GM12891 (cell line): ENCODE measurements around the gene FREM1. TPM values are rescaled to one million over a fixed set of nuclear protein-coding genes. Genes with fewer than 3 reads are reported as not detected.

Experiments used
- DNase-seq: peaks from one replicate; pipeline ENCODE4 v3.0.0; 2011; ENCODE audit warnings: low spot score; ENCODE audit not compliant: insufficient read length
- FAIRE-seq: peaks from 2 replicates; lab custom pipeline; 2011; peaks lifted over from hg19 to GRCh38; lab: Jason Lieb, UNC
- PAX5 ChIP-seq: IDR thresholded peaks from 2 replicates; pipeline ENCODE4 v1.6.1; 2011; ENCODE audit warnings: low read length, moderate library complexity, mild to moderate bottlenecking; ENCODE audit not compliant: insufficient read depth, severe bottlenecking
- POLR2A ChIP-seq: IDR thresholded peaks from 2 replicates; pipeline ENCODE4 v1.6.1; 2011; ENCODE audit warnings: low read depth, low read length, control low read depth
- POLR2AphosphoS5 ChIP-seq: IDR thresholded peaks from 2 replicates; pipeline ENCODE4 v1.6.1; 2011; ENCODE audit warnings: low read depth, low read length, control low read depth
- POU2F2 ChIP-seq: IDR thresholded peaks from 2 replicates; pipeline ENCODE4 v1.6.1; 2011; ENCODE audit warnings: low read depth, mild to moderate bottlenecking, control low read depth, low read length, moderate library complexity
- SPI1 ChIP-seq: IDR thresholded peaks from 2 replicates; pipeline ENCODE4 v1.6.1; 2011; ENCODE audit warnings: low read depth, low read length, control low read depth
- TAF1 ChIP-seq: IDR thresholded peaks from 2 replicates; pipeline ENCODE4 v1.6.1; 2011; ENCODE audit warnings: low read depth, low read length, control low read depth
- polyA plus RNA-seq: library from polyadenylated mRNA; unstranded; fragments of >200 nt; gene quantifications from one replicate; pipeline ENCODE4 v1.2.1, GENCODE V29; 2012; ENCODE audit warnings: low read depth, missing spikeins, inconsistent platforms; ENCODE audit not compliant: missing spikeins

The FREM1 gene
- polyA plus RNA-seq, result 0.01 TPM

GRCh38 chr9:14909961-14910805 lies at the start of gene FREM1:
TSS of gene FREM1 (minus strand) at chr9:14910428. CDS start at chr9:14868977, 41,451 bp downstream.
- TF ChIP-seq SPI1 (no peak), PAX5 (no peak), POU2F2 (no peak), POLR2AphosphoS5 (no peak), TAF1 (no peak), POLR2A (no peak)
- FAIRE-seq, result no peak
- DNase-seq, result no peak

GRCh38 chr9:14958989-14959388 lies 48.8 kb upstream of the FREM1 start:
- FAIRE-seq (no peak), DNase-seq (no peak)
- no peak for TF ChIP-seq SPI1
- no peak for TF ChIP-seq POLR2AphosphoS5
- TF ChIP-seq PAX5, result no peak
- TF ChIP-seq POLR2A, result no peak
- no peak for TF ChIP-seq POU2F2
- no peak for TF ChIP-seq TAF1

- DNase-seq (no peak), FAIRE-seq (no peak)
- TF ChIP-seq POU2F2, result no peak
- TF ChIP-seq POLR2AphosphoS5, result no peak
- no peak for TF ChIP-seq TAF1
- no peak for TF ChIP-seq POLR2A
- no peak for TF ChIP-seq PAX5
- TF ChIP-seq SPI1, result no peak
Measured at GRCh38 chr9:14957109-14957508, 46.9 kb upstream of the FREM1 start.

DNA sequence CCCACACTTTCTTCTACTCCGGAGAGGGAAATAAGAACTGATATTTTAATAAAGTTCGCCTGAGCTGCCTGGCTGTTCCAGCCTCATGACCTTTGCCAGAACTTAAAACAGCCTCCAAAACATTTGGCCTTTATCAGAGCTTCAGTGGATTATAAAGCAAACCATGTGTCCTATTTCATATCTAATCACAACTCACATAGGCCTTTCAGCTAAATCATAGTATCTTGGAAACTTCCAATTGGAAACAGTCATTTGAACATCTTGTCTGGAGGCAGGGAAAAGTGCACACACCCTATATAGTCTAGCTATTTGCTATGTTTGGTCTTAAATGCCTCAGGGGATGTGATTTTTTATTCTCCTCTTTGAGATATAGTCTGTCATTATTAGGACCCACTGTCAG lies 46.0 kb upstream of the FREM1 start:
- no peak for TF ChIP-seq PAX5
- TF ChIP-seq SPI1, result no peak
- no peak for TF ChIP-seq POLR2AphosphoS5
- TF ChIP-seq POLR2A, result no peak
- TF ChIP-seq POU2F2, result no peak
- TF ChIP-seq TAF1, result no peak
- FAIRE-seq (no peak), DNase-seq (no peak)

- FAIRE-seq (no peak), DNase-seq (no peak)
- no peak for TF ChIP-seq PAX5
- TF ChIP-seq POLR2A, result no peak
- no peak for TF ChIP-seq POU2F2
- TF ChIP-seq POLR2AphosphoS5, result no peak
- no peak for TF ChIP-seq TAF1
- no peak for TF ChIP-seq SPI1
Measured at GRCh38 chr9:14945351-14945750, 35.1 kb upstream of the FREM1 start.

- TF ChIP-seq TAF1 (no peak), POLR2AphosphoS5 (no peak), PAX5 (no peak), POU2F2 (no peak), POLR2A (no peak), SPI1 (no peak)
- DNase-seq, result no peak
Measured at GRCh38 chr9:14941501-14942405, 31.5 kb upstream of the FREM1 start.

GRCh38 chr9:14939378-14939777 lies 29.1 kb upstream of the FREM1 start:
- no peak for TF ChIP-seq TAF1
- TF ChIP-seq POLR2A, result no peak
- TF ChIP-seq SPI1, result no peak
- no peak for DNase-seq
- no peak for FAIRE-seq

More at GRCh38 chr9:14941501-14942405, 31.5 kb upstream of the FREM1 start:
- FAIRE-seq, result no peak

DNA sequence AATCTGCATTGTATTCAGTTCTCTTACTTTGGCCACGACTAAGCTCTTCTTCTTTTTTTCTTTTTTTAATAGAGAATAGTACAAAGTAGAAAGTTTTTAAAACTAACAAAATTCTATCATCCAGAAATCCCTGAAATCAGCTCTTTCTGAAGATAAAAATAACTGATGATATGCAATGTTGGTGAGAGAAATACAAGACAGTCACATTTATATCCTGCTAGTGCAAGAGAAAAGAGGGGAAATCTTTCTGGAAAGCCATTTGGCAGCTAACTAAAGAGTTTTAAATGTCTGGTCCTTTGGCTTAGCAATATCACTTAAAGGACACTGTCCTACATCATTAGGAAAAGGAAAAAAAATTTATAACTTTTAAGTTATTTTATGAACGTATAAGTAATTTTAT lies 27.0 kb upstream of the FREM1 start:
- DNase-seq (no peak), FAIRE-seq (no peak)
- TF ChIP-seq POLR2AphosphoS5 (no peak), SPI1 (no peak), TAF1 (no peak), POLR2A (no peak), POU2F2 (no peak), PAX5 (no peak)

DNA sequence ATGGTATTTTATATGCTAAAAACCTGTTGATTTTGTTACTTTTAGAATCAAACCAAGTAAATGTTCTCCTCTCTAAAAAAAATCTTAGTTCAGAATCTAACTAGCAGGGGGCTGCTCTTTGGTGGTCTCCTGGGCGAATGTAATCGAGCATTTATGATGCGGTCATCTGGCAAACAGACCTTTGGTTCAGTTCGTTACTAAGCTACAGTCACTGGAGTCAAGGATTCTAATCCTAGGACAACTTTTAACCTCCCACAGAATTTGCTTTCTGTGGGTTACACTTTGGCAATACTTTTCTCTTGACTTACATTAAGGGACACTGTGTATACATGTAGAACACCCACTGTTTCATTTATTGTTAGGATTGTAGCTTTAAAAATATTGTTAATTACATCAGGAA lies 26.3 kb upstream of the FREM1 start:
- no peak for FAIRE-seq
- DNase-seq, result no peak
- TF ChIP-seq POLR2AphosphoS5 (no peak), PAX5 (no peak), POLR2A (no peak), TAF1 (no peak), POU2F2 (no peak), SPI1 (no peak)
